ENCODE measurements around the gene TPP1.

GRCh38 chr11:6615046-6615445 lies 4.2 kb downstream of the TPP1 start:
- TF ChIP-seq CTCF (IDR thresholded peaks at IDR 0.05 in 4 of 5, conservative IDR thresholded peaks at IDR 0.05 in 1 of 5) (no peak), POLR2A (IDR thresholded peaks at IDR 0.05) (no peak)
